ENCODE measurements around the gene MCOLN3. TPM values are rescaled to one million over a fixed set of nuclear protein-coding genes. Genes with fewer than 3 reads are reported as not detected.

MCOLN3 gene
- total and polyA plus RNA-seq, 4 donors, result 0.08 to 0.42 (median 0.21) TPM; not detected in 1

- Histone ChIP-seq H3K27ac (ENCODE audit: low read depth in 1 of 2, low read length in 2 of 2) (no peak overlapping the region), H3K9ac (ENCODE audit: low read depth in 1 of 2, low read length in 2 of 2) (no peak overlapping the region), H3K36me3 (ENCODE audit: control insufficient read depth in 4 of 4, insufficient read depth in 3 of 4, low read depth in 1 of 4, low read length in 3 of 4) (peaks cover 0 to 2% (median 0%) of the 10 kb centered on the region in 4 donors), H3K4me3 (ENCODE audit: low read depth in 1 of 3, low read length in 3 of 3) (no peak overlapping the region), H3K27me3 (ENCODE audit: control insufficient read depth in 4 of 4, insufficient read depth in 4 of 4, low read length in 3 of 4) (peaks cover 0 to 11% (median 2%) of the 10 kb centered on the region in 4 donors), H3K9me3 (ENCODE audit: control insufficient read depth in 4 of 4, low read length in 3 of 4) (peaks cover 0 to 3% (median 0%) of the 10 kb centered on the region in 4 donors), H3K4me1 (ENCODE audit: control insufficient read depth in 4 of 4, insufficient read depth in 4 of 4, low read length in 3 of 4) (peaks cover 6 to 19% (median 15%) of the 10 kb centered on the region in 4 donors)
- no peak for TF ChIP-seq HNF4A (conservative IDR thresholded peaks at IDR 0.05)
- TF ChIP-seq, protein P1, sequence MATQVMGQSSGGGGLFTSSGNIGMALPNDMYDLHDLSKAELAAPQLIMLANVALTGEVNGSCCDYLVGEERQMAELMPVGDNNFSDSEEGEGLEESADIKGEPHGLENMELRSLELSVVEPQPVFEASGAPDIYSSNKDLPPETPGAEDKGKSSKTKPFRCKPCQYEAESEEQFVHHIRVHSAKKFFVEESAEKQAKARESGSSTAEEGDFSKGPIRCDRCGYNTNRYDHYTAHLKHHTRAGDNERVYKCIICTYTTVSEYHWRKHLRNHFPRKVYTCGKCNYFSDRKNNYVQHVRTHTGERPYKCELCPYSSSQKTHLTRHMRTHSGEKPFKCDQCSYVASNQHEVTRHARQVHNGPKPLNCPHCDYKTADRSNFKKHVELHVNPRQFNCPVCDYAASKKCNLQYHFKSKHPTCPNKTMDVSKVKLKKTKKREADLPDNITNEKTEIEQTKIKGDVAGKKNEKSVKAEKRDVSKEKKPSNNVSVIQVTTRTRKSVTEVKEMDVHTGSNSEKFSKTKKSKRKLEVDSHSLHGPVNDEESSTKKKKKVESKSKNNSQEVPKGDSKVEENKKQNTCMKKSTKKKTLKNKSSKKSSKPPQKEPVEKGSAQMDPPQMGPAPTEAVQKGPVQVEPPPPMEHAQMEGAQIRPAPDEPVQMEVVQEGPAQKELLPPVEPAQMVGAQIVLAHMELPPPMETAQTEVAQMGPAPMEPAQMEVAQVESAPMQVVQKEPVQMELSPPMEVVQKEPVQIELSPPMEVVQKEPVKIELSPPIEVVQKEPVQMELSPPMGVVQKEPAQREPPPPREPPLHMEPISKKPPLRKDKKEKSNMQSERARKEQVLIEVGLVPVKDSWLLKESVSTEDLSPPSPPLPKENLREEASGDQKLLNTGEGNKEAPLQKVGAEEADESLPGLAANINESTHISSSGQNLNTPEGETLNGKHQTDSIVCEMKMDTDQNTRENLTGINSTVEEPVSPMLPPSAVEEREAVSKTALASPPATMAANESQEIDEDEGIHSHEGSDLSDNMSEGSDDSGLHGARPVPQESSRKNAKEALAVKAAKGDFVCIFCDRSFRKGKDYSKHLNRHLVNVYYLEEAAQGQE (IDR thresholded peaks at IDR 0.05), result no peak
- TF ChIP-seq ZBTB33 (IDR thresholded peaks at IDR 0.05), result no peak
- TF ChIP-seq ATF3 (IDR thresholded peaks at IDR 0.05), result no peak
- no peak for TF ChIP-seq YY1 (IDR thresholded peaks at IDR 0.05)
- TF ChIP-seq RAD21 (IDR thresholded peaks at IDR 0.05), result no peak
- DNase-seq (ENCODE audit: low spot score), result no peak
- 42% methylated on average over 14 of the region's 14 CpGs for WGBS
Measured at GRCh38 chr1:84998642-84999280, 49.5 kb downstream of the MCOLN3 start.

- Histone ChIP-seq H3K9ac (ENCODE audit: low read depth in 1 of 2, low read length in 2 of 2) (no peak overlapping the region), H3K27ac (ENCODE audit: low read depth in 1 of 2, low read length in 2 of 2) (no peak overlapping the region), H3K27me3 (ENCODE audit: control insufficient read depth in 4 of 4, insufficient read depth in 4 of 4, low read length in 3 of 4) (peaks cover 0 to 6% (median 2%) of the 10 kb centered on the region in 4 donors), H3K4me1 (ENCODE audit: control insufficient read depth in 4 of 4, insufficient read depth in 4 of 4, low read length in 3 of 4) (peaks cover 6 to 19% (median 15%) of the 10 kb centered on the region in 4 donors), H3K9me3 (ENCODE audit: control insufficient read depth in 4 of 4, low read length in 3 of 4) (no peaks in the 10 kb centered on the region), H3K36me3 (ENCODE audit: control insufficient read depth in 4 of 4, insufficient read depth in 3 of 4, low read depth in 1 of 4, low read length in 3 of 4) (no peaks in the 10 kb centered on the region), H3K4me3 (ENCODE audit: low read depth in 1 of 3, low read length in 3 of 3) (peak overlapping the region in 1 of 3 donors; percentile 68)
- TF ChIP-seq RAD21 (IDR thresholded peaks at IDR 0.05), result no peak
- TF ChIP-seq ATF3 (IDR thresholded peaks at IDR 0.05), result no peak
- TF ChIP-seq, protein P2, sequence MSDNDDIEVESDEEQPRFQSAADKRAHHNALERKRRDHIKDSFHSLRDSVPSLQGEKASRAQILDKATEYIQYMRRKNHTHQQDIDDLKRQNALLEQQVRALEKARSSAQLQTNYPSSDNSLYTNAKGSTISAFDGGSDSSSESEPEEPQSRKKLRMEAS (IDR thresholded peaks at IDR 0.05), result no peak
- TF ChIP-seq GABPA (IDR thresholded peaks at IDR 0.05 in 1 of 2, conservative IDR thresholded peaks at IDR 0.05 in 1 of 2), result no peak
- TF ChIP-seq FOXA2 (IDR thresholded peaks at IDR 0.05), result no peak
- WGBS, result 6% methylated on average over 58 of the region's 58 CpGs
- no peak for DNase-seq (ENCODE audit: low spot score)
Measured at GRCh38 chr1:84997667-84998600, 50.4 kb downstream of the MCOLN3 start.
